Bone marrow (tissue), 2 donors: ENCODE results near the gene NAT8L.

Source experiments
- DNase-seq, 2 donors: peaks; one replicate each; lab custom pipeline; 2025; lab: John Stamatoyannopoulos, UW

Gene NAT8L

DNA sequence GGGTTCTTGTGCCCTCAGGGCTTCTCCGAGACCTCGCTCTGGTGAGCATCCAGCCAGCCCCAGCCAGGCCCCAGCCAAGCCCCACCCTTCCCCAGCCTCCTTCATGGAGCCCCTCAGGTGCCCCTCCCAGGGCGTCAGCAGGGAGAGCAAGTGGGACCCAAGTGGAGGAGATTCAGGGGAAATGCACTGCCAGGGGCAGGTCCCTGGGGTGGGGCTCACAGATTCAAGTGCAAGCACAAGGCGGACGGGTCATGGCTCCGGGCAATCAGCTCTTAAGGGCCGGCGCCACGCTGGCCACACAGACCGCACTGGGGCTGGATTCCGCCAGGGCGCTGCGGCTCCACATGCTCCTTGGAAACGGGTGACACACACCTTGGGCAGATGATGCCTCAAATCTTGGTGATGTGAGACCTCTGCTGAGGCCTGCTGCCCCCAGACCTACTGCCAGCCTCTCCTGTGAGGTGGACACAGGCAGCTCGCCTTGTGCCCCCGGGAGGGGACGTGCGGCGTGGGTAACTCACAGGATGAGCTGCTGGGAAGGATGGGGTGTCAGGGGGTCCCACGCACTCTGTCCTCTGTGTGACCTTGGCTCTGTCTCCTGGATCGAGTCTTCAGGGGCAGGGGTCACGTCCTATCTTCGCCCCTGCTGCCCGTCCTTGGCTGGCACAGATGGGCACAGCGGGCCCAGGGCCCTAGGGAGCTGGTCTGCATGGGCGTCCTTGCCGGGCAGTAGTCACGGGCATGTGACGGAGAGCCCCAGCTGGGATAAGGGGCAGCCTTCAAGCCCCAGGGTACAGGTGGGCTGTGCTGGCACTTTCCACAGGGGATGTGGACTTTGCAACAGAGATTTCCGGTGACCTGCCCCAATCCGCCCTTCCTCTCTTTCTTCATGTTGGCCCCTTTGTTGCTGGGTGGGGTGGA, 17.1 kb downstream of the NAT8L start:
- DNase-seq: no peak

DNA sequence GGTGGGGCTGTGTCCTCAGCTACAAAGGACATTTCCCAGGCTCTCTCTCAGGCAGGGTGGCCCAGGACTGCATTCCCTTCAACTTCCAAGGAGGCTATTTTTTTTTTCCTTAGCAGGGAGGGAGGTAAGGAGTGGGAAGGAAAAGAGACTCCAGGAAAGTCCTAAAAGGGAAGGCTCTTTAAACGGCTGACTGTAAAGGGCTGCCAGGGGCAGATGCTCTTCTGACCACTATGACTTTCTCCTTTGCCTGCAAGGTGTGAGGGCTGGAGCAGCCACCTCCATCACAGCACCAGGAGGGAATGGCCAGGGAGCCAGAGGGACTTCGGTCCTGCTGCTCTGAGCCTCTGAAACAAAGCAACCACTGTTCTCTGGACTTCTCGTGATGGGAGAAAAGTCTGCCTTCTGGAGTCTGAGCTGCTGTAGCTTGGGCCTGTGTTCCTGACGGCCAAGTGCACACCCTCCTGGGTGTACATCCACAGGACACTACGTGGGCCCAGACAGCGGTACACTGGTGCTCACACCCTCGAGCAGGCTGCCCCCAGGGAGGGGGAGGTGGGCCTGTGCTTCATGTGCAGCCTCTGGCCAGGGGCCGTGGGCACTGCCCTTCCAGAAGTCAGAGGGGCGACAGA, 17.9 kb downstream of the NAT8L start:
- no peak for DNase-seq

DNA sequence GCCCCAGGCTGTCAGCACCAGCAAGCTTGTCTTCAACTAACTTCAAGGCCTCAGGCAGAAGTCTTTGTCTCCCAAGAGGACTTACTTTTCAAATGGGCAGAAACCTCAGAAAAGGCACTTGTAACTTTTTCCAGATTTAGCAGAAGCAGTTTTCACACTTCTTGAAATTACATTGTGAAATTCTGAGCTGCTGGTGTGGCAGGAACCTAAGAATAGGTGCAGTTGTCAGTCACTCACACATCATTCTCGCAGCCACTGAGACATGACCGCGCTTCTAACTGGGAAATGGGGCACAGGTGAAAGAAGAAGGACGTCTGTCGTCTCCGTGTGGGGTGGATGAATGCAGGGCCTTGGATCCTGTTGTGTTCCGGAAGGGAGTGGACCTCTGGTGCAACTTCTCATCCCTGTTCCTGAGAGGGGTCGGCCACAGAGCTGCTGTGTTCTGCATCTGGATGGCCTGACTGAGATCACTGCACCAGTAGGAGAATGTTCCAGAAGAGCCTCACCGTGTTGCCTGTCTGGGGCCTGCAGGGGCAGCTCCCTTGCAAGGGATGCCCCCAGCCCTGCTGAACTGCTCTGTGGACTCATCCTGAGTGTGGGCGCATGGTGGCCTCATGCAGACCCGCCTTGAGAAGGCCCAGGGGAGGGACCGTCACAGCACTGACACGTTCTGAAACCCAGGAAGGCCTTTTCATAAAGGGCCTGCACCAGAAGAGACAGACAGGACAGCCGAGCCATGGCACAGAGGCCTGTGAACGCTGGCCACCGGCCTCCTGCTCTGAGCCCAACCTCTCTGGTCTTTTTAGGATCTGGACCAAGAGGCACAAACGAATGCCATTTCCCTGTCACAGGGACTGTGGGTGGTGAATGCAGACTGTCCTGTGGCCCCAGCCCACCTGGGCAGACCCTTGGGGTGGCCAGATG, 18.7 kb downstream of the NAT8L start:
- DNase-seq: no peak

DNA sequence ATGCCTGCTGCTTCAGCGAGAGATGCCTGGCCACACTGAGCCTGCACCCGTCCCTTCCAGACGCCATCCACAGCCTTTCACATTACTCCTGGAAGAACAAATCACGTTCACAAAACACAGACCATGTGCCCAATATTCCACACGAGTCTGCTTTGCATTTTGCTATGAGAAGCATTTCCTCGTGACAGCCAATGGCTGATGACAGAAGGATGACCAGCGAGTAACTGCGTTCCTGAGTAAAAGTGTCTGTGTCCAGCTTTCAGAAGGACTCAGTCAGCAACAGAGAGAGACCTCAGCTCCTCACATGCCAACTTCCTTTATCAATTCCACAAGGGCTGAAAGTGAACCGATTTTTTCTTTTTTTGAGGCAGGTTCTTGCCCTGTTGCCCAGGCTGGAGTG, 19.5 kb downstream of the NAT8L start:
- no peak for DNase-seq

DNA sequence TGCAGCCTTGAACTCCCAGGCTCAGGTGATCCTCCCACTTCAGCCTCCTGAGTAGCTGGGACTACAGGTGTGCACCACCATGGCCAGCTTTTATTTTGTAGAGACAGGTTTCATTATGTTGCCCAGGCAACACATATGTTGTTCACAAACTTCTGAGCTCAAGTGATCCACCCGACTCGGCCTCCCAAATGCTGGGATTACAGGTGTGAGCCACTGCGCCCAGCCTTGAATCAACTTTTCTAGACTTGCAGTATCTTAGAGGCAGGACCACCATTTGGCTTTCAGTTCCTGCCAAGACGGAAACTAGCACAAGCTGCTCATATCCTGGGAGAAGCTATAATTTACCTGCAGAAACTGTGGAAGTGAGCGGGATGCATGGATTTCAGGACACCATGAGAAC, 19.9 kb downstream of the NAT8L start:
- DNase-seq: no peak

DNA sequence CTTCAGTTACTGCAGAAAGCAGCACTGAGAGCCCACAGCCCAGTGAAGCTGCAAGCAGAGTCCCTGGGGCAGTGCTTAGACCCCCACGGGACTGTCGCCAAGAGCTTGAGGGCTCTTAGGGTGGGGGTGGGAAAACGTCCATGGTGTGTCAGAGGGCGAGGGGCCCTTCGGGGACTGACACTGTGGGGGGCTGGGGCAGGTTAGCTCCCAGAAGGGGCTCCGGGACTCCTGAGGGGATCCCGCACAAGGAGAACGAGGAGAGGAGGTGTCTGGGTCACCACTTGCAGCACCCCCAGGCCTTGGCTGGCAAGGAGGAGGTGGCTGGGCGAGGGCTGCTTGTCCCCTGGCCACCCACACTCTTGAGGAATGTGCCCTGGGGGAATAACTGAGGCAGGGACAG, 20.8 kb downstream of the NAT8L start:
- DNase-seq: no peak

DNA sequence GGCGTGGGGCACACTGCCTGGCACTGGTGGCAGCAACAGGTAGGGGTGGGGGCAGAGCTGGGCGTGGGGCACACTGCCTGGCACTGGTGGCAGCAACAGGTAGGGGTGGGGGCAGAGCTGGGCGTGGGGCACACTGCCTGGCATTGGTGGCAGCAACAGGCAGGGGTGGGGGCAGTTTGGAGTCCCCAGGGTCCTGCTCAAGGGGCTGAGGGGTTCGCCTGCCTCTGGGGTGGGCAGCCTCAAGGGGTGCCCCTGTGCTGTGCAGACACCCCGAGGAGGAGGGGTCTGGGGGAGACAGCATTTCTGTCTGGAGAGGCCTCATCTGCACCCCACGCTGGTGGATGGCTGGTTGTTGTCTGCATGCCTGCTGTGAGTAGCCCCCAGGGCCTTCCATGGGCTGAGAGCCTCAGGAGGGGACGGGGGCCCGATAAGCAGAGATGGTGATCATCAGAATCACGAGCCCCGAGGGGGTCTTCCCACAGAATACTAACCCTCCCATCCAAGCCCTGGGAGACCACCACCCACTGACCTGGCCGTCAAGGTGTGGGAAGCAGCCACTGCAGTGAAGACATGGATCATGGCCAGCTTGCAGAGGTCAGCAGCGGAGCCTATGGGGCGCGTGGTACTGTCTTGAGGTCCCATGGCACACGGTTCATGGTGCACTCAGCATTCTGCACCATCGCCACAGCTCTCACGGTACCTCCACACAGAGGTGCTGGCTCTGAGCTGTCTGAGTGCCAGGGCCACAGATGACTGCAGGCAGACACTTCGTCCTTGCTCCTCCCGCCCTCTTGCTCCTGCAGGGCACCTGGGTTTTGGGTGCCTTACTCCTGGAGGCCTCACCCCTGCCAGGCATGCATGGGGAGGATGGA, 21.5 kb downstream of the NAT8L start:
- no peak for DNase-seq

DNA sequence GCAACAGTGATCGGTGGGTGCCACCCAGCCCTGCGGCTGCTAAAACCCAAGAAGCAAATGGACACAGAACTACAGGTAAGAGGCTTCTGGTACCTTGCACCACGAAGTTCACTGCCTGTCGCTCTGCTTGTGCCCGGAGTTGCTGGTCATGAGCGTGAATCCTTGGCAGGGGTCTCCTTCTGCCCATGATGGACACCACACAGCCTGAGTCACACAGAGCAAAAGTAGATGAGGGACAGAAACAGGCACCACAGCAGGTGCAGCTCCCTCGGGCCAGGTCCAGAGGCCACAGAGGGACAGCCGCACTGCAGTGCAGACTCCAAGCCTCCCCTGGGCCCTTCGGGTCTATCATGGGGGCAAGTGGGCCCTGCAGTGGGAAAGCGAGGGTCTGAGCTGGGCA, 22.4 kb downstream of the NAT8L start:
- DNase-seq: no peak

DNA sequence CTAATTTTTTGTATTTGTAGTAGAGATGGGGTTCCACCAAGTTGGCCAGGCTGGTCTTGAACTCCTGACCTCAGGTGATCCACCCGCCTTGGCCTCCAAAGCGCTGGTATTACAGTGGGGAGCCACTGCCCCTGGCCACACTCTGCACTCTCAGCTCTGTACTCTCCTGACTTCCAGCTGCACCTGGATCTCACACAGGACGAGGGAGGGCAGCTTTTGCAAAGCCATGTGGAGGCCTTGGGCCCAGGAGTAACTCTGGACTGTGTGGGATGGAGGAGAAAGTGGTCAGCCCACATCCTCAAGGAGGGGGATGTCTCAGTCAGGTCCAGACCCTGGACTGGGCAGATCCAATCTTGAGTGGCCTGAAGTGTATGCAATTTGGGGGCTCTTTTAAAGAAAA, 23.0 kb downstream of the NAT8L start:
- DNase-seq: no peak

DNA sequence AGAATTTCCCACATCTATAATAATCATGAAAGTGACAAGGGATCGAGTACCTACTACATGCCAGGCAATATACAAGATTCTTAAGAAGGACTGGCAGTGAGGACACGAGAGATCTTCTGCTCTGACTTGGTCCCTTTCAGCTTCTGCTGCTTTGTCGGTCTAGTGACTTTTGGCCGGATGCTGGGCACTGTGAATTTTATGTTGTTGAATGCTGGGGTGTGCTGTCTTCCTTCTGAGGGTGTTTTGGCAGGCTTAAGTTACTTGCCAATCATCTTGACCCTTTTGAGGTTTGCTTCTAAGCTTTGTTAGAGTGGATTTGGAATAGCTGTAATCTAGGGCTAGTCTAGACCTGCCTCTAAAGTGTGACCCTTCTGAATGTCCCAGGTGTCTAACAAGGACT, 23.5 kb downstream of the NAT8L start:
- DNase-seq: no peak

DNA sequence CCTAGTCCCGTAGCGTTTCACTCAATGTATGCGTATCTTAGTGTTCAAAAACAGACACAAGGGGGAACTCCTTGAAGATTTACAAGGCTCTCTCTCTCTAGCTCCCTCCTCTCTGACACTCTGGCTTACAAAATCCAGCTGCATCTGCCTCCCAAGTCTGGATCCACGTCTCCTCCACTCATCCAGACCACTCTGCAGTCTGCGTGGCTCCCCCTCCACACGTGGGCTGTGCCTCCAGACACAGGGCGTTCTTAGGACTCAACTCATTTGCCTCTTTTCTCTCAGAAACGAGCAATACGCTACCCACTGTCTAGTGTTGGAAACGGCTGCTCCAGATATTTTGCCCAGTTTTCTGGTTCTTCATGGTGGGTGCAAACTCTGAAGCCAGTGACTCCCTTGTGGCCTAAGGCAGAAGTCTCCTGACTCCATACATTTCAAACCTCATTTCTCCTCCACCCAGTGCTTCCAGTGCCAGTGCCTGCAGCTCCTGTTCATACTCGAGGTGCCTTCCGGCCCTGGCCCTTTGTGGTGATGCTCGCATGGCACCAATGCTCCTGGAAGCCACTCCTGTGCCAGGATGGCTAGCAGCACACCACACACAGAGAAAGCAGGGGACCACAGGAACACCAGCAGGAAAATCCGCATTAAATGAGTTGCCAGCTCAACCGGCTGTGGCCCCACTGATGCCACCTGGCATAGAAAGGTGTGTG, 24.1 kb downstream of the NAT8L start:
- DNase-seq: no peak

DNA sequence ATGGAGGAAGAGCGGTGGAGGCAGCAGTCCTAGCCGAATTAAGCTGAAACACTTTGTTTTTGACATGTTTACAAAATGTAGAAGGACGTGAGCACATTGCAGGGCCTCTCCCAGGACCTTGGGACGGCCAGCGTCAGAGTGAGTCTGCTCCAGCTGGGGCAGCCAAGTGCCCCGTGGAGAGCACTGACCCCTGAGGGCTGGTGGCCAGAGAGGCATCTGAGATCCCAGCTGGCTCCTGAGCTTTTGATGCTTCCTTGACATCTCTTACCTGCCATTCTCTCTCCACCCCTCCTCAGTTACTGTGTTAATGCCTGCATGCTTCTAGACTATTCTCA, 24.7 kb downstream of the NAT8L start:
- DNase-seq: no peak

DNA sequence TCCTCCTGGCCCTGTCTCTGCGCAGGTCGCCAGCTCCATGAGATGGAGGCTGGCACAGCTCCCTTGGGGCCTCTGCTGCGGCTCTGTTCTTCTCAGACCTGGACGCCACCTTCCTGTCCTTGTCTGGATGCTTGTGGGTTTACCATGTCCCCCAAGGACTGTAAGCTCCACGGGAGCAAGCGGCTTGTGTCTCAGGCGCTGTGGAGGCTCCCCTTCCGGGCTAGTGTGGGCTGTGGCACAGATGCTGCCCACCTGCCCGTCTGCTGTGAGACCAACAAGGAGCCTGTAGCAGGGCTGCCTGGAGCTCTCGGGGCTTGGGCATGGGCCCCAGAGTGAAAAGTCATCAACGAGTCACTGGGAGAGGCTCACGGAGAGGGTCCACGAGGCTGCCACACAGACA, 25.2 kb downstream of the NAT8L start:
- no peak for DNase-seq

DNA sequence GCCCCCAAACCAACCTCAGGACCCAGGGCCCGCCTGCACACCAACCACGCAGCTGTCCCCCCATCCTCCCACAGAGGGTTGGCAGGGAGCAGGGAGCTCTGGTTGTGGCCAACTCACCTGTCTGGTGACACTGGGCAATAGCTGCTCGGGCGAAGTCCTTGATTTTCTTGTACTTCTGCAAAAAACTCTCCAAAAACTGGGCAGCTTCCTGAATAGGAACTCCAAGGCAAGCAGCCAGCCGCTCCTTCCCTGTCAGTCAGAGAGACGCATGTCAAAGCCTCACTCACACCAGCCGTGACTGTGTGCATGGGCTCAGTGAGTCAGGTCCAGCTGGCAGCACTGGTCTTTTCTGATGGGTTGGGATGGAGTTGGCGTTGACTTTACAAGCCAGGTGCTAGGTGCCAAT, 26.4 kb downstream of the NAT8L start:
- no peak for DNase-seq

DNA sequence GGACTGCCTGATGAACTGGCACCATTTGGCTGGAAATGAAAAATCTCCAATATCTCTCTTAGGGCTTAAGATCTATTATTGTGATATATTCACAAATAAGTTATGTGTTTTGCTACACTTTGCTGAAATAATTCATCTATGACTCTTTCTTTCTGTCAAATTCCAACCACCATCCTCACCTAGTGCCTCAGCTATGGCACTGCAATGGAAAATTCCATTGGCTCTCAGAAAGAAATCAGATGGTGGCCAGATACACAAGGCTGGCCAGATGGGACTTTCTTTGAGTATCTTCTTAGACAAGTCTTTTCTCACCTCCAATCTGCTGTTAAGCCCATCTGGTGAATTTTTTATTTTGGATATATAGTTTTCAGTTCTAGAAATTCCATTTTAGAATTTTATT, 28.0 kb downstream of the NAT8L start:
- DNase-seq: no peak

DNA sequence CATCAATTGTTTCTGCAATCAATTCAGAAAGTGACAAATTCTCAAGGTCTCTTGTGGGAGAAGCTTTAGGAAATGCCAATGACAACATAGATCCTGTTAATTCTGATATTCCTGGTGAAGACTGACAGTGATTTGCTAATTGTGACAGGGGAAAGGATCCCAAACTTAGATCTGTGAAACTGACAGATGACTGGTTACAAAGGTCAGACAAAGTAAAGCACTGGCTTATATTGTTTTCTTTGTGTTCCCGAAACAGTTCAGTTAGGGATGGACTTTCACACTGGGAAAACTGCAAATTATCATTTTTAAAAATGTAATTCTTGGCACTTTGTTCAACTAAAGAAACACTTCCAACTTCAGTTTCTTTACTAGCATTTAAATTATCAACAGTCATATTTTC, 30.1 kb downstream of the NAT8L start:
- no peak for DNase-seq

DNA sequence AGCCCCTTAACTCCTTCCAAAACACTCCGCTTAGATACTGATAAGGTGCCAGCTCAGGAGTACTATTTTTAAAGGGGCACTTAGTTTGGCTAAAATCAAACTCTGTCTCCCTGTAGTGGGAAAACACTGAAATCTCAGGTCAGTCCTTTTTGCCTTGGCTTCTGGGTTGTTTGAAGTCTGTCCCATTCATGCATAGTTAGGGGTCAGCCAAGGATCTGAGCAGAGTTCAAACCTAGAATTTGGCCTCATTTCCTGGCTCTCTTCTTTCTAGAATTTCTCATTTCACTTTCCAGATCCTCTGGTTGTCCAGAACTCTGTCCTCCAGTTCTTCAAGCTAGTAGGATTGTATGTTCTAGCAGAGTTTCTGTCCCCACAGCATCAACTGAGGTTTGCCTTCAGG, 31.5 kb downstream of the NAT8L start:
- no peak for DNase-seq

DNA sequence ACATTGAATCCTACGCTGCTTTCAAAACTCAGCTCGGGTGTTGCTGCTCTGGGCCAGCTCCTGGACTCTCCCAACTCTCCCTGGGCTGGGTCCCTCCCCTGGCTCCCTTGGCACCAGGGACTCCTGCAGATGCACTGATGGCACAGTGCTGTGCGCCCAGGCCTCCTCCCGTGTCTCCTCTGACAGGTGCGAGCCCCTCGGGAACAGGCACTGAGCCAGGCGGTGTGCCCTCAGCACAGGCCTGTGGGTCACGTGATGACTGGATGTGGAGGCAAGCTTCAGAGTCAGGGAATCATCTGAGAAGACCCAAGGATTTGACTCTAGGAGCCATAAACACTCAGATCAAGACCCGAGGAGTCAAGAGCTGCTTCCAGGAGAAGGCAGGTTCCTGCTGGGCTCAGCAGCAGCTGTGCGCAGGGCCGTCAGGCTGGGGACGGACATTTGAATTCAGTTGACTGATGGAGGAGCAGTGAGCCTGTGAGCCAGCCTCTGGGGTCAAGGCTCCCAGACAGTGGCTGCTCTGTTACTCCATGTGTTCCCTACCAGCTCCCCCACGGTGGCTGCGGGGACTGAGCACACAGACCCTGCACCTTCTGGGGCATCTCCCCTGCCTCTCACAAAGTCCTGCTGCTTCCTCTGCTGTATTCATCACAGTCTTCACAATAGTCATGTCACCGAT, 33.0 kb downstream of the NAT8L start:
- no peak for DNase-seq

DNA sequence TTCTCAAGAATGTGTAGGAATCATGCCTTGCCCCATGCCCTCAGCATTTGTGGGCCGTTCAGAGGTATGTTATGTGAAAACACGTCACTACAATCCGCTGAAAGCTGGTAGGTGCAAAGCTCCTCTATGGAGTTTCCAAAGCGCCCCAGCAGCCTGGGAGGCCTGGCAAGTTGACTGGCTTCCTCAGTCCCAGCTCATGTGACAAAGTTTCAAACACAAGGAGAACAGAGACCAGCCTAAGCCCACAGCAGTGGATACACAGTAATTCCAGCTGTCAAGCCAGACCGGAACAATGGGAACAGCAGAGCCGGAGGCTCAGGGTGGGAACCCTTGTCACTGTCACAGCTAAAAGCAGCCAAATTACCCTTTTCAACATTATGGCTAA, 33.5 kb downstream of the NAT8L start:
- DNase-seq: no peak

DNA sequence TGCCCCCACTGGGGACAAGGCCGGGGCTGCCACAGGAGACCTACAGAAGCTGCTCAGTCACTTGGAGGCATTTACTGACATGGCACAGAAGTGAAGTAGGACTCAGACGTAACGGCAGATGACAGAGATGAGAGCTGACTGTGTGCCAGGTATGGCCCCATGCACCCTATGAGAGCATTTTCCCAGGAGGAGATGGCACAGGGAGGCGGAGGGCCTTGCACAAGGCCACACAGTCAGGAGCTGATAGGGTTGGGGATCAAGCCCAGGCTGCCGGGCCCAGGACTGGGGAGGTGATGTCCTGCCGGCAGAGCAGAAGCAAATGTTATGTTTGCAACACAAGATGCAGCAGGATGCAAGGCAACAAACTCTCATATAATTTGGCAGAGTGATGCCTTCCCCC, 34.1 kb downstream of the NAT8L start:
- DNase-seq: no peak

DNA sequence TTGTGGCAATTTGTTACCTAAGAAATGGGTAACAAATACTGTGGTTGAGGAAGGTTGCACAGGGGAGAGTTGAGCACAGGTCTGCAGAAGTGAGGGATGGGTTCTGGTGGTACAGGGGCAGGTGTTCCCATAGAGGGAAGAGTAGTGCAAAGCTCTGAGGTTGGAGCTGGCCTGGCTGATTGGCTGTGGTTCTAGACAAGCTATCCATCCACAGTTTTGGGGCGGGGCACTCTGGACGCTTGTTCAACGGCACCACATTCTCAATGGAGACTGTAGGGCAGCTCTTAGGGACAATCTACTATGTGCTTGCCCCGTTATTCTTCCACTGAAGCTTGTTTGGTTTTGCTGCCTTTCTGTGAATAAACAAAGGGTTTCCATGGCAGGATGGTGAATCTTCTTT, 35.4 kb downstream of the NAT8L start:
- DNase-seq: no peak
